GM12801 (cell line): Measurements from ENCODE around the gene TAF5.

ENCODE experiments used
- TF ChIP-seq, protein P1 (sequence below): IDR thresholded peaks from one replicate; pipeline ENCODE4 v1.5.1; 2011; ENCODE audit warnings: control low read depth; ENCODE audit not compliant: insufficient read length; ENCODE audit errors: extremely low read depth

TAF5 gene

DNA sequence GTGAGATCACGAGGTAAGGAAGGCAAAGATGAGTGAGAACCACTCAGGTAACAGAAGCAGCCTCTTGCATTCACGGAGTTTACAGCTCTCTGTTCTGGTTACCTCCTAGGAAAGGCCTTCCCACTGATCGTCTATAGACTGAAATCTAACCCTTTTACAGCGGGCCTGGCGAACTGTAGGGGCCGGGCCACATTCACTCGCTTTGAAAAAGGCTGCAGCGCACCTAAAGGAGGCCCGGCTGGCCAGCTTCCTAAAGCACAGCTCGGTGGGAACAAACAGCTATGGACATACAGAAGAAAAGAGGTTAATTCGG lies 27.9 kb downstream of the TAF5 start:
- TF ChIP-seq, protein P1, sequence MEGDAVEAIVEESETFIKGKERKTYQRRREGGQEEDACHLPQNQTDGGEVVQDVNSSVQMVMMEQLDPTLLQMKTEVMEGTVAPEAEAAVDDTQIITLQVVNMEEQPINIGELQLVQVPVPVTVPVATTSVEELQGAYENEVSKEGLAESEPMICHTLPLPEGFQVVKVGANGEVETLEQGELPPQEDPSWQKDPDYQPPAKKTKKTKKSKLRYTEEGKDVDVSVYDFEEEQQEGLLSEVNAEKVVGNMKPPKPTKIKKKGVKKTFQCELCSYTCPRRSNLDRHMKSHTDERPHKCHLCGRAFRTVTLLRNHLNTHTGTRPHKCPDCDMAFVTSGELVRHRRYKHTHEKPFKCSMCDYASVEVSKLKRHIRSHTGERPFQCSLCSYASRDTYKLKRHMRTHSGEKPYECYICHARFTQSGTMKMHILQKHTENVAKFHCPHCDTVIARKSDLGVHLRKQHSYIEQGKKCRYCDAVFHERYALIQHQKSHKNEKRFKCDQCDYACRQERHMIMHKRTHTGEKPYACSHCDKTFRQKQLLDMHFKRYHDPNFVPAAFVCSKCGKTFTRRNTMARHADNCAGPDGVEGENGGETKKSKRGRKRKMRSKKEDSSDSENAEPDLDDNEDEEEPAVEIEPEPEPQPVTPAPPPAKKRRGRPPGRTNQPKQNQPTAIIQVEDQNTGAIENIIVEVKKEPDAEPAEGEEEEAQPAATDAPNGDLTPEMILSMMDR: no peak

DNA sequence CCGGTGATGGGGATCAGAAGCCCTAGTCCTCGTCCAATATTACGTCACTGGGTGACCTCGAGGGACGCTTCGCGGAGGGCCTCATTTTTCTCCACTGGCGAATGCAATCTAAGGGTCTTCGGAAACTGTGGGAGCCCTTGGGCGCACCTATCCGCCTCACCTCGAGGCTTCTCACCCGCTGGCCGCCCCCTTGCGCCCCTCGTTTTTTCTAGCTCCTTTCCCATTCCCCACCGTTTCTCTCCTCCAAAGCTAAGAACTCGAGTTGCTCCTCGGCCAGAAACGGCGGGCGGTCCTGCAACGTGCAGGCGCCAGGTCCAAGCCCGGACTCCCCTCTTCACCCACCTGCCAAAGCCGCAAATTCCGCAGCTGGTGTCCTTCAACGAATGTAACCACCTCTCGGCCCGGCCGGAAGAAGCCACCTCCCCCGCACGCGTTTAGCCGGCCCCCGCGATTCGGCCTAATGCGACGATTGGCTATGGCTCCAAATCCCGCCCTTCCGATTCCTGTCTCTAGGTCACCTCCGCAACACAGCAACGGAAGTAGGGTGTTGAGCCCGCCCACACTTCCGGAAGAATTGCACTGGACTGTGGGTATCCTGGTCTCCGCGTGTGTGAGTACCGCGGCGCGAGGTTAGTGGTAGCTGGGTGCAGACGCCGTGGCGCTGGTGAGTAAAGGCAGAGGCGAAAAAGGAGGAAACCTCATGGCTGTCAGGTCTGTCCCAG lies 28.5 kb downstream of the TAF5 start, which contains the start of the genes ATP5MK and PDCD11:
Gene ATP5MK (minus strand): TSS at position 409 of the 722 bp plus-strand sequence. CDS start 4,018 bp downstream, outside the sequence.
Gene PDCD11 (plus strand): TSS at position 560 of the 722 bp plus-strand sequence. CDS start 1,801 bp downstream, outside the sequence.
- TF ChIP-seq, protein P1: no peak

DNA sequence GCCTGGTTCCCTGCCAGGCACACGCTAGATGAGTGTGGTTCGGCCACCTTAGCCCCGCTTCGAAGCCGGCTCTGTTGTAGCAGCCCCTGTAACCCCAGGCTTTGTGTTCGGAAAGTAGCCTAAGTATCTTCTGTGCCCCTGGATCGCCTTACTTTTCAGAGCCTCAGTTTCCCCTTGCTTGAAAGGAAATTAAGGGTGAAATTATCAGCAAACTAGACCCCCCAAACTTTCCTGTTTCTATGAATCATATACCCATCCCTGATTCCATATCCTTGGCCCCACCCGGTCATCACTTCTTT lies 29.0 kb downstream of the TAF5 start:
- TF ChIP-seq, protein P1: no peak

DNA sequence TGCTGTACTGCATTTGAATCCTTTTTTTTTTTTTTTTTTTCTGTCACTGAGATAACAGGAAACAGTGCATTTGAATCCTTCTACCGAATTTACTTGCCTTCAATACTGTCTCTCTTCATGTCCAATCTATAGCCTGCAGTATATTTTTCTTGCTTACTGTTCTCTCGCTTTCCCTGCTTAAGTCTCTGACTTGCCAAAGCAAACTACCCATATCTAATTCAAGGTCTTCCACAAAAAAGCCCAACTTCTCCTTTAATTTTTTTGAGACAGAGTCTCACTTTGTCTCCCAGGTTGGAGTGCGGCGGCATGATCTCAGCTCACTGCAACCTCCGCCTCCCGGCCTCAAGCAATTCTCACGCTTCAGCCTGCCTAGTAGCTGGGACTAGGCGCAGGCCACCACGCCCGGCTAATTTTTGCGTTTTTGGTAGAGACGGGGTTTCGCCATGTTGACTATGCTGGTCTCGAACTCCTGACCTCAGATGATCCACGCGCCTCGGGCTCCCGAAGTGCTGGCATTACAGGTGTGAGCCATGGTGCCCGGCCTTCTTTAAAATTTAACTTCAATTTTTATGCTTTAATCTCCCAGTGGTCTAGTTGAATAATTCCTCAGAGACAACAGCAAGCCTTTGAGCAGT lies 29.5 kb downstream of the TAF5 start:
- TF ChIP-seq, protein P1: no peak

DNA sequence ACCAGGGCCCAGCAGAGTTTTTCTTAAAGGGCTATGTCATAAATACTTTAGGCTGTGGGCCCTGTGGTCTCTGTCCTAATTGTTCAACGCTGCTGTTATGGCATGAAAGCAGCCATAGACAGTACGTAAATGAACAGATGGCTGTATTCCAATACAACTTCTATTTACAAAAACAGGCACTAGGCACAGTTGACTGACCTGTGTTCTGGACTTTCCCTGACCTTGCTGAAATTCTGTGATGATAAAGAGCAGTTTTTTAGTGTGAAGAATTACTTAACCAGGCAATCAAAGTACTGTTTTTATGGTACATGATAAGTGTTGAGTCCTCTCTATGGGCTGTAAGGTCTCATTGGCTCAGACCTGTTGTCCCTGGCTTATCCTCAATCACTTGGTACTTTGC lies 45.8 kb downstream of the TAF5 start:
- TF ChIP-seq, protein P1: no peak

DNA sequence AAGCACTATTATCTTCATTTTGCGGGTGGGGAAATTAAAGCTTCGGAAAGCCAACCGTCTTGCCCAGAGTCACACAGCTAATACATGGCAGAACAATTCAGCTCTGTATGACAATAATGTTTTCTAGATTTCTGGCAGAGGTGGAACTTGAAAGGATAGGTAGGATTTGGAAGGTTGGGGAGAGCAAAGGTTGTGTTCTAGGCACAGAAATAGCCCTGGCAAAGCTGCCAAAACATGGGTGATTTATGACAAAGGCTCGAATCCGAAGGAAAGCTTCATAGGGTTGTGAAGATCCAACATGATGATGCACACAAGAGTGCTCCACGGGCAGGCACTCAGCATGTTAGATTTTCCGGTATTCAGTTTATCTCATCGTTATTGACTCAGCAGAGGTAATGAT lies 47.8 kb downstream of the TAF5 start:
- TF ChIP-seq, protein P1: no peak

DNA sequence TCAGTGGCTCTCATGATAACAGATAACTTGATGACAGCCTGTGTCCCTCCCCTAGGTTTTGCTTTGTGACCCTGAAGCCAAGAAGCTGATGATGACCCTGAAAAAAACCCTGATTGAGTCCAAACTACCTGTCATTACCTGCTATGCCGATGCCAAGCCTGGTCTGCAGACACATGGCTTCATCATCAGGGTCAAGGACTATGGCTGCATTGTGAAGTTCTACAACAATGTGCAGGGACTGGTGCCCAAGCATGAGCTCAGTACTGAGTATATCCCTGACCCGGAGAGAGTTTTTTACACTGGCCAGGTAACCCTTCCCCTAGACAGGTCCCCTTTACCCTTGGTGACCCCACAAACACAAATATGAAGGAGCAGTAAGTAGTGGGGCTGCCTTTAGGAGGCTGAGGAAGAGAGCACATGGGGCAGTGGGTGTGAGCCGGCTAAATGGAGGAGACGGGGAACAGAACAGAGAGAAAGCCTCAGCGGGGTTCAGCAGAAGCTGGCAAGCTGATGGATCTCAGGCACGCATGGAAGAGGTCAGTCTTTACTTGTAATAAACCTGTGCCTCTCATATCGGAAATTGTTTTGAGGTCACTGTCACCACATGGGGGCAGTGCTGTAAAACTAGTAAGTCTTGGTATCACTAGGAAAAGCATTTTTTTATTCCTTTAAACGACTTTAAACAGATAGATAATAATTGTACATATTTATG lies 48.8 kb downstream of the TAF5 start:
- TF ChIP-seq, protein P1: no peak
